K562 (cell line): Measurements from ENCODE around the gene TMEM117.

Experiments used
- EZH2 ChIP-seq: IDR thresholded peaks from 2 replicates; pipeline ENCODE4 v1.6.1; 2012; ENCODE audit warnings: low read depth, mild to moderate bottlenecking, inconsistent platforms, low read length, borderline replicate concordance
- POLR2A ChIP-seq: fragments of 450-650 bp; conservative IDR thresholded peaks from 2 replicates; pipeline ENCODE4 v1.6.1; 2016
- SREBF2 ChIP-seq: sonication (generic); formaldehyde crosslinking; IDR thresholded peaks from 2 replicates; pipeline ENCODE4 v1.4.0; 2020; ENCODE audit warnings: mild to moderate bottlenecking, missing genetic modification reagents
- U2AF2 ChIP-seq: fragments of 200-400 bp; formaldehyde crosslinking; optimal IDR thresholded peaks from 2 replicates; pipeline ENCODE3; 2017; ENCODE audit warnings: low read depth, mild to moderate bottlenecking, low read length
- ZNF282 ChIP-seq: sonication (generic); formaldehyde crosslinking; IDR thresholded peaks from 2 replicates; pipeline ENCODE4 v1.8.1; 2023; ENCODE audit warnings: missing genetic modification reagents
- TF ChIP-seq, protein P1 (sequence below), 2 experiments: fragments of 450-650 bp; formaldehyde crosslinking in 1 of 2; IDR thresholded peaks; 2 replicates each; pipeline versions ENCODE4 v1.4.0 to v1.6.1; 2014 to 2020; ENCODE audit warnings: mild to moderate bottlenecking in 2 of 2, borderline replicate concordance in 1 of 2, low read depth in 1 of 2

DNA sequence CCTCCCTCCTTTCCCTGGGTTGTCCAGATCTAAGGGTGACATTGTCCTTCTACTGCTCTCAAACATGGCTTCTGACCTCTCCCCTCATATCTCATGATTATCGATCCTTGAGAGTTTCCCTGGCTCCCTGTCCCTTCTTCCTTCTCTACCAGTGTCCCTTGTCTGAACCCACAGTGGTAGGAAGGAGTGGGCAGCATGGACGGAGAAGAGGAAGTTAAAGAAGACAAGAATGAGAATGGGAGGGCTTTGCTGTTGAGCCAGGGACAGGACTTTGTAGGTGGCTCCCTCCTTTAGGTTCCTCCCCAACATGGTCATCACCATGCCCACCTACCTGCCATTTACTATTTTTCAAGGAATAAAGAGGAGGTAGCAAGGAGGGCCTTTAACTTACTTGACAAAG, 166.7 kb downstream of the TMEM117 start:
- TF ChIP-seq POLR2A (no peak), SREBF2 (CRISPR knock-in tag) (no peak), U2AF2 (no peak), ZNF282 (CRISPR knock-in tag) (no peak), EZH2 (no peak)
- TF ChIP-seq, protein P1, sequence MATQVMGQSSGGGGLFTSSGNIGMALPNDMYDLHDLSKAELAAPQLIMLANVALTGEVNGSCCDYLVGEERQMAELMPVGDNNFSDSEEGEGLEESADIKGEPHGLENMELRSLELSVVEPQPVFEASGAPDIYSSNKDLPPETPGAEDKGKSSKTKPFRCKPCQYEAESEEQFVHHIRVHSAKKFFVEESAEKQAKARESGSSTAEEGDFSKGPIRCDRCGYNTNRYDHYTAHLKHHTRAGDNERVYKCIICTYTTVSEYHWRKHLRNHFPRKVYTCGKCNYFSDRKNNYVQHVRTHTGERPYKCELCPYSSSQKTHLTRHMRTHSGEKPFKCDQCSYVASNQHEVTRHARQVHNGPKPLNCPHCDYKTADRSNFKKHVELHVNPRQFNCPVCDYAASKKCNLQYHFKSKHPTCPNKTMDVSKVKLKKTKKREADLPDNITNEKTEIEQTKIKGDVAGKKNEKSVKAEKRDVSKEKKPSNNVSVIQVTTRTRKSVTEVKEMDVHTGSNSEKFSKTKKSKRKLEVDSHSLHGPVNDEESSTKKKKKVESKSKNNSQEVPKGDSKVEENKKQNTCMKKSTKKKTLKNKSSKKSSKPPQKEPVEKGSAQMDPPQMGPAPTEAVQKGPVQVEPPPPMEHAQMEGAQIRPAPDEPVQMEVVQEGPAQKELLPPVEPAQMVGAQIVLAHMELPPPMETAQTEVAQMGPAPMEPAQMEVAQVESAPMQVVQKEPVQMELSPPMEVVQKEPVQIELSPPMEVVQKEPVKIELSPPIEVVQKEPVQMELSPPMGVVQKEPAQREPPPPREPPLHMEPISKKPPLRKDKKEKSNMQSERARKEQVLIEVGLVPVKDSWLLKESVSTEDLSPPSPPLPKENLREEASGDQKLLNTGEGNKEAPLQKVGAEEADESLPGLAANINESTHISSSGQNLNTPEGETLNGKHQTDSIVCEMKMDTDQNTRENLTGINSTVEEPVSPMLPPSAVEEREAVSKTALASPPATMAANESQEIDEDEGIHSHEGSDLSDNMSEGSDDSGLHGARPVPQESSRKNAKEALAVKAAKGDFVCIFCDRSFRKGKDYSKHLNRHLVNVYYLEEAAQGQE (IDR thresholded peaks at IDR 0.05; ENCODE audit: borderline replicate concordance): no peak
- TF ChIP-seq, protein P1 (CRISPR knock-in tag; IDR thresholded peaks at IDR 0.05; ENCODE audit: low read depth): no peak
